PC-9 (cell line): Measurements from ENCODE around the gene KCNN3. TPM values are rescaled to one million over a fixed set of nuclear protein-coding genes. Genes with fewer than 3 reads are reported as not detected.

Experiments used
- BruUV-seq: library from RNA; stranded (reverse); fragments of 400-500 nt; replicated peaks from 2 replicates; lab custom pipeline; 2021; lab: Mats Ljungman, UMichigan
- CTCF ChIA-PET: fragments of 300-600 bp; sonication (Branson Sonifier 250); formaldehyde crosslinking; loops from one replicate; lab custom pipeline; 2022; ENCODE audit warnings: antibody characterized with exemption; lab: Charles Lee
- POLR2A ChIA-PET: fragments of 300-600 bp; sonication (Branson Sonifier 250); formaldehyde crosslinking; loops from one replicate; lab custom pipeline; 2022; ENCODE audit warnings: antibody characterized with exemption; ENCODE audit not compliant: unreplicated experiment; lab: Charles Lee
- DNase-seq, 2 experiments: peaks; one replicate each; pipeline versions ENCODE4 v3.0.0 to v3.0.0-alpha.2; 2015 to 2022; ENCODE audit warnings: mixed read lengths in 1 of 2
- H2AFZ ChIP-seq: fragments of 200-600 bp; sonication (generic); 2 replicates; pipeline ENCODE4 v1.8.1; 2017; ENCODE audit warnings: antibody characterized with exemption
- H3F3A ChIP-seq: fragments of 200-600 bp; sonication (generic); 2 replicates; pipeline ENCODE4 v1.8.1; 2017; ENCODE audit warnings: antibody characterized with exemption, mild to moderate bottlenecking, low read depth; ENCODE audit not compliant: insufficient read depth
- H3K27ac ChIP-seq: fragments of 200-600 bp; sonication (generic); 2 replicates; pipeline ENCODE4 v1.6.1; 2016; ENCODE audit warnings: mixed run types
- H3K27me3 ChIP-seq: fragments of 200-600 bp; sonication (generic); 2 replicates; pipeline ENCODE4 v1.6.1; 2016; ENCODE audit warnings: low read depth, mixed run types; ENCODE audit not compliant: insufficient read depth
- H3K36me3 ChIP-seq: fragments of 200-600 bp; sonication (generic); 2 replicates; pipeline ENCODE4 v1.6.1; 2016; ENCODE audit warnings: low read depth, mixed run types
- H3K4me1 ChIP-seq: fragments of 200-600 bp; sonication (generic); replicated peaks from 2 replicates; pipeline ENCODE4 v1.6.1; 2016; ENCODE audit warnings: mixed run types; ENCODE audit not compliant: insufficient read depth
- H3K4me2 ChIP-seq: fragments of 200-600 bp; sonication (generic); 2 replicates; pipeline ENCODE4 v1.6.1; 2017; ENCODE audit warnings: mixed run types
- H3K4me3 ChIP-seq: fragments of 200-600 bp; sonication (generic); 2 replicates; pipeline ENCODE4 v1.6.1; 2016; ENCODE audit warnings: mixed run types
- H3K79me2 ChIP-seq: fragments of 200-600 bp; sonication (generic); 2 replicates; pipeline ENCODE4 v1.6.1; 2017; ENCODE audit warnings: low read depth, mixed run types
- H3K9me2 ChIP-seq: fragments of 200-600 bp; sonication (generic); 2 replicates; pipeline ENCODE4 v1.8.1; 2017; ENCODE audit warnings: mild to moderate bottlenecking; ENCODE audit not compliant: insufficient read depth
- H3K9me3 ChIP-seq: fragments of 200-600 bp; sonication (generic); 2 replicates; pipeline ENCODE4 v1.8.1; 2016; ENCODE audit warnings: low read depth; ENCODE audit not compliant: insufficient read depth
- H4K20me1 ChIP-seq: fragments of 200-600 bp; sonication (generic); 2 replicates; pipeline ENCODE4 v1.8.1; 2017; ENCODE audit not compliant: insufficient read depth
- CTCF ChIP-seq: fragments of 200-600 bp; sonication (generic); conservative IDR thresholded peaks from 2 replicates; pipeline ENCODE4 v1.6.1; 2017; ENCODE audit warnings: mixed run types, antibody characterized with exemption, mild to moderate bottlenecking, moderate library complexity
- EZH2 ChIP-seq: fragments of 200-600 bp; sonication (generic); IDR thresholded peaks from 2 replicates; pipeline ENCODE4 v1.8.0; 2017; ENCODE audit warnings: antibody characterized with exemption, low read depth
- intact Hi-C: fragments of 100-400 bp; cut with micrococcal nuclease; formaldehyde crosslinking; loops from one replicate; pipeline ENCODE4 v1.10.0; 2022; ENCODE audit not compliant: unreplicated experiment
- total RNA-seq: library from RNA; stranded (reverse); gene quantifications from 2 replicates; pipeline ENCODE4 v1.2.3, GENCODE V29; 2021

KCNN3 gene
- total RNA-seq, 1 experiment from 2014 or later, result 1.1 TPM

- Histone ChIP-seq H3K4me1 (no peaks in the 10 kb centered on the region), H3K4me3 (no peak overlapping the region), H3K9me2 (no peaks in the 10 kb centered on the region), H3K27me3 (peaks cover 22% of the 10 kb centered on the region), H3K36me3 (no peaks in the 10 kb centered on the region), H3K9me3 (no peaks in the 10 kb centered on the region), H3K79me2 (no peaks in the 10 kb centered on the region), H3K4me2 (no peak overlapping the region), H3K27ac (no peak overlapping the region), H2AFZ (no peak overlapping the region), H3F3A (no peaks in the 10 kb centered on the region), H4K20me1 (no peaks in the 10 kb centered on the region)
- CTCF ChIA-PET, result no interaction called here
- peak in 1 of 2 experiments; percentile 20 for DNase-seq
- POLR2A ChIA-PET, result interaction anchor here (0.6 kb wide), 1 partner anchor 1279 kb away, joined by 8 read pairs; no protein-coding TSS in a partner anchor
- BruUV-seq, result no TSS peak
- TF ChIP-seq CTCF (no peak), EZH2 (no peak)
- intact Hi-C loops, result no loop called here
These were observed 13.5 kb downstream of the KCNN3 start for GRCh38 chr1:154856544-154856943.

- Histone ChIP-seq H2AFZ (no peak overlapping the region), H3K4me3 (no peak overlapping the region), H3K27me3 (peaks cover 22% of the 10 kb centered on the region), H3K9me2 (no peaks in the 10 kb centered on the region), H3F3A (no peaks in the 10 kb centered on the region), H4K20me1 (no peaks in the 10 kb centered on the region), H3K4me2 (no peak overlapping the region), H3K4me1 (no peaks in the 10 kb centered on the region), H3K36me3 (no peaks in the 10 kb centered on the region), H3K79me2 (no peaks in the 10 kb centered on the region), H3K9me3 (no peaks in the 10 kb centered on the region), H3K27ac (no peak overlapping the region)
- no TSS peak for BruUV-seq
- peak in 1 of 2 experiments; percentile 19 for DNase-seq
- TF ChIP-seq EZH2 (no peak), CTCF (no peak)
- intact Hi-C loops, result no loop called here
- ChIA-PET POLR2A (no interaction called here), CTCF (no interaction called here)
These were observed 14.0 kb downstream of the KCNN3 start for GRCh38 chr1:154856049-154856448.

- H3K27me3 ChIP-seq, result peaks cover 22% of the 10 kb centered on the region
- no peak overlapping the region for H3K4me3 ChIP-seq
- no peaks in the 10 kb centered on the region for H3K9me3 ChIP-seq
- POLR2A ChIA-PET, result interaction anchor here (0.6 kb wide), 1 partner anchor 15 kb away, joined by 3 read pairs; no protein-coding TSS in a partner anchor
- H3K4me1 ChIP-seq, result no peaks in the 10 kb centered on the region
- CTCF ChIA-PET, result no interaction called here
- no peaks in the 10 kb centered on the region for H3K9me2 ChIP-seq
- no TSS peak for BruUV-seq
- no peaks in the 10 kb centered on the region for H3K36me3 ChIP-seq
- no peak overlapping the region for H3K4me2 ChIP-seq
- H3K27ac ChIP-seq, result no peak overlapping the region
- TF ChIP-seq CTCF (no peak), EZH2 (no peak)
- H4K20me1 ChIP-seq, result no peaks in the 10 kb centered on the region
- intact Hi-C loops, result no loop called here
- peak in 1 of 2 experiments; percentile 20 for DNase-seq
- H2AFZ ChIP-seq, result no peak overlapping the region
- no peaks in the 10 kb centered on the region for H3F3A ChIP-seq
- H3K79me2 ChIP-seq, result no peaks in the 10 kb centered on the region
These were observed 14.8 kb downstream of the KCNN3 start for GRCh38 chr1:154855186-154855851.
